GM12878 (cell line): ENCODE data around the gene CHRM4. TPM values are rescaled to one million over a fixed set of nuclear protein-coding genes. Genes with fewer than 3 reads are reported as not detected.
A peak's percentile ranks its signal among the peaks of the same experiment; 100 is the strongest.

Experiments used
- ATAC-seq: fragments of 200-7000 bp; cut with Tn5 transposase; 3 replicates; pipeline ENCODE4 v1.9.1; 2020; ENCODE audit warnings: mild to moderate bottlenecking, moderate library complexity
- BruUV-seq: library from RNA; stranded (reverse); fragments of 400-500 nt; replicated peaks from 2 replicates; lab custom pipeline; 2021; lab: Mats Ljungman, UMichigan
- CTCF ChIA-PET: fragments of 300-600 bp; sonication (Branson Sonifier 250); formaldehyde crosslinking; extraction: SDS; loops from one replicate; lab custom pipeline; 2021; ENCODE audit warnings: inconsistent platforms; lab: Yijun Ruan, JAX
- POLR2A ChIA-PET: fragments of 350-600 bp; formaldehyde crosslinking; extraction: SDS; loops from one replicate; lab custom pipeline; 2021; ENCODE audit warnings: inconsistent platforms; lab: Charles Lee
- RAD21 ChIA-PET: fragments of 300-600 bp; sonication (Branson Sonifier 250); formaldehyde crosslinking; loops from one replicate; lab custom pipeline; 2023; ENCODE audit warnings: antibody characterized with exemption; ENCODE audit not compliant: unreplicated experiment; lab: Charles Lee
- SMC1A ChIA-PET: fragments of 300-600 bp; sonication (Branson Sonifier 250); formaldehyde crosslinking; loops from one replicate; lab custom pipeline; 2023; ENCODE audit not compliant: unreplicated experiment, uncharacterized antibody; lab: Charles Lee
- DNase-seq: peaks from one replicate; pipeline ENCODE4 v3.0.0-alpha.2; 2011; ENCODE audit warnings: low read depth, low spot score
- FAIRE-seq: peaks from 3 replicates; lab custom pipeline; 2011; peaks lifted over from hg19 to GRCh38; lab: Jason Lieb, UNC
- H2AFZ ChIP-seq: 2 replicates; pipeline ENCODE4 v1.6.0; 2011; ENCODE audit warnings: low read depth, low read length, control low read depth; ENCODE audit not compliant: control insufficient read depth
- H3K27ac ChIP-seq: 2 replicates; pipeline ENCODE4 v1.5.1; 2011; ENCODE audit warnings: control low read depth; ENCODE audit not compliant: control insufficient read depth, insufficient read depth
- H3K27me3 ChIP-seq, 2 experiments: replicated peaks in 1 of 2; 2 replicates each; pipeline versions ENCODE4 v1.6.0 to v1.6.1; 2011; ENCODE audit warnings: low read length in 1 of 2; ENCODE audit not compliant: control insufficient read depth in 2 of 2, insufficient read depth in 2 of 2
- H3K36me3 ChIP-seq, 2 experiments: 2 replicates each; pipeline ENCODE4 v1.5.1; 2011; ENCODE audit warnings: low read length in 1 of 2; ENCODE audit not compliant: control insufficient read depth in 2 of 2, insufficient read depth in 2 of 2
- H3K4me1 ChIP-seq: 2 replicates; pipeline ENCODE4 v1.6.1; 2011; ENCODE audit warnings: mild to moderate bottlenecking, low read length, moderate library complexity, mixed read lengths; ENCODE audit not compliant: control insufficient read depth, insufficient read depth
- H3K4me2 ChIP-seq: 2 replicates; pipeline ENCODE4 v1.6.0; 2011; ENCODE audit warnings: control low read depth; ENCODE audit not compliant: control insufficient read depth, insufficient read depth
- H3K4me3 ChIP-seq: fragments of 200-600 bp; sonication (generic); 2 replicates; pipeline ENCODE4 v1.5.1; 2016
- H3K79me2 ChIP-seq: 2 replicates; pipeline ENCODE4 v1.6.0; 2011; ENCODE audit warnings: low read length; ENCODE audit not compliant: control insufficient read depth, insufficient read depth
- H3K9ac ChIP-seq: 2 replicates; pipeline ENCODE4 v1.8.0; 2011; ENCODE audit warnings: low read length, control low read depth, mixed read lengths; ENCODE audit not compliant: control insufficient read depth, insufficient read depth
- H3K9me3 ChIP-seq: replicated peaks from 3 replicates; pipeline ENCODE4 v1.5.1; 2011; ENCODE audit warnings: mild to moderate bottlenecking, low read length; ENCODE audit not compliant: control insufficient read depth, insufficient read depth
- H4K20me1 ChIP-seq: 2 replicates; pipeline ENCODE4 v1.6.0; 2011; ENCODE audit not compliant: control insufficient read depth, insufficient read depth
- CHD4 ChIP-seq: fragments of 200-600 bp; sonication (generic); IDR thresholded peaks from 2 replicates; pipeline ENCODE4 v1.6.1; 2016; ENCODE audit warnings: mild to moderate bottlenecking
- CREM ChIP-seq: IDR thresholded peaks from 2 replicates; pipeline ENCODE4 v1.6.1; 2014; ENCODE audit warnings: antibody characterized with exemption, low read depth
- EED ChIP-seq: sonication (generic); IDR thresholded peaks from 2 replicates; pipeline ENCODE4 v1.6.1; 2016; ENCODE audit warnings: antibody characterized with exemption, low read depth
- EGR1 ChIP-seq, 2 experiments: IDR thresholded peaks; 1 replicate in 1 of 2; 2 replicates in 1 of 2; pipeline ENCODE4 v1.6.1; 2011 to 2012; ENCODE audit warnings: low read depth in 2 of 2, low read length in 2 of 2, borderline replicate concordance in 1 of 2, mild to moderate bottlenecking in 1 of 2, moderate library complexity in 1 of 2
- GABPA ChIP-seq: IDR thresholded peaks from 2 replicates; pipeline ENCODE4 v1.6.1; 2014; ENCODE audit warnings: antibody characterized with exemption, low read depth, mild to moderate bottlenecking, inconsistent platforms
- MYB ChIP-seq: fragments of 150-350 bp; IDR thresholded peaks from 2 replicates; pipeline ENCODE4 v1.6.1; 2014; ENCODE audit warnings: mild to moderate bottlenecking, low read depth, low read length, borderline replicate concordance
- MYC ChIP-seq: IDR thresholded peaks from 2 replicates; pipeline ENCODE4 v1.6.1; 2011; ENCODE audit warnings: mild to moderate bottlenecking, low read length, moderate library complexity, inconsistent platforms; ENCODE audit not compliant: insufficient read depth, insufficient replicate concordance, insufficient read length, severe bottlenecking
- NR2C2 ChIP-seq: IDR thresholded peaks from 2 replicates; pipeline ENCODE4 v1.6.1; 2011; ENCODE audit warnings: borderline replicate concordance, low read depth; ENCODE audit not compliant: control insufficient read depth, insufficient read length
- PAX8 ChIP-seq: fragments of 450-650 bp; IDR thresholded peaks from 2 replicates; pipeline ENCODE4 v1.6.1; 2017; ENCODE audit warnings: mild to moderate bottlenecking, moderate library complexity
- SMARCA5 ChIP-seq: fragments of 450-650 bp; IDR thresholded peaks from 2 replicates; pipeline ENCODE4 v1.6.1; 2017; ENCODE audit warnings: mild to moderate bottlenecking
- SMC3 ChIP-seq: IDR thresholded peaks from 2 replicates; pipeline ENCODE4 v1.6.1; 2011; ENCODE audit warnings: low read length, improper control_type of control experiment, borderline replicate concordance
- ZNF24 ChIP-seq: fragments of 450-650 bp; IDR thresholded peaks from 2 replicates; pipeline ENCODE4 v1.6.1; 2017; ENCODE audit warnings: antibody characterized with exemption, mild to moderate bottlenecking
- WGBS: methylation state at CpG from one replicate; pipeline ENCODE4 v1.1.6; 2016; ENCODE audit warnings: low lambda C conversion rate; ENCODE audit not compliant: insufficient replicate concordance, insufficient coverage; ENCODE audit errors: missing lambda C conversion rate; 5-methylcytosine and 5-hydroxymethylcytosine counted together
- in situ Hi-C: fragments of 300-500 bp; cut with MboI; formaldehyde crosslinking; loops from 9 replicates; pipeline ENCODE4 v1.14.3; 2018; ENCODE audit warnings: mixed read lengths
- intact Hi-C: fragments of 100-400 bp; cut with micrococcal nuclease; formaldehyde crosslinking; loops from one replicate; pipeline ENCODE4 v1.14.2; 2022; ENCODE audit not compliant: unreplicated experiment
- polyA plus RNA-seq, 11 experiments: library from polyadenylated mRNA; depleted of rRNA in 4 of 11; unstranded in 6 of 11; stranded (reverse) in 5 of 11; fragments of >200 nt; fragmentation: Nextera tagmentation in 4 of 11; fragmentation: Illumina TruSeq in 1 of 11; extraction: Ambion mirVana in 4 of 11; extraction: Trizol in 1 of 11; gene quantifications; 1 replicate in 1 of 11; 2 replicates in 10 of 11; pipeline versions ENCODE4 v1.2.1 to v1.2.3, GENCODE V29; 2011 to 2016; ENCODE audit warnings: inconsistent platforms in 2 of 11, missing spikeins in 2 of 11, low read depth in 1 of 11
- total RNA-seq, 4 experiments: library from RNA; depleted of rRNA in 3 of 4; stranded (reverse); fragments of >200 nt in 3 of 4; fragmentation: Illumina TruSeq in 1 of 4; extraction: Trizol in 1 of 4; gene quantifications; 2 replicates each; pipeline versions ENCODE4 v1.2.1 to v1.2.3, GENCODE V29; 2013 to 2021
- TF ChIP-seq, protein P1 (sequence below): fragments of 450-650 bp; IDR thresholded peaks from 2 replicates; pipeline ENCODE4 v1.6.1; 2017; ENCODE audit warnings: mild to moderate bottlenecking, moderate library complexity
- TF ChIP-seq, protein P2 (sequence below): fragments of 450-650 bp; IDR thresholded peaks from 2 replicates; pipeline ENCODE4 v1.6.1; 2018; ENCODE audit warnings: mild to moderate bottlenecking, low read depth, moderate library complexity; ENCODE audit not compliant: partially characterized antibody

CHRM4 gene
- total and polyA plus RNA-seq, 10 of the 15 experiments (the other 5 are each of a cell fraction or from before 2014, with no cell fraction given): 0.12 to 0.23 (median 0.13) TPM; not detected in 7

- in situ Hi-C loops: loop anchor here (10.0 kb wide), 1 partner anchor 144 kb away; no protein-coding TSS in a partner anchor
- WGBS: 4% methylated on average over 18 of the region's 31 CpGs
- no peaks in the 10 kb centered on the region for H3K79me2 ChIP-seq
- ATAC-seq: no peak
- no peak overlapping the region for H3K4me3 ChIP-seq
- no TSS peak for BruUV-seq
- ChIA-PET CTCF (interaction anchor here (0.8 to 6.7 kb wide), 6 partner anchors 14 to 157 kb away, joined by 3 to 94 read pairs (median 4); no protein-coding TSS in a partner anchor), RAD21 (interaction anchor here (0.6 to 2.9 kb wide), 6 partner anchors 11 to 237 kb away, joined by 3 to 11 read pairs (median 4); no protein-coding TSS in a partner anchor), POLR2A (no interaction called here), SMC1A (interaction anchor here (4.9 kb wide), 1 partner anchor 99 kb away, joined by 24 read pairs; no protein-coding TSS in a partner anchor)
- DNase-seq: no peak
- H3K27me3 ChIP-seq: peaks cover 13 to 16% of the 10 kb centered on the region in 2 experiments
- no peak overlapping the region for H2AFZ ChIP-seq
- intact Hi-C loops: no loop called here
- H3K27ac ChIP-seq: no peak overlapping the region
- H3K36me3 ChIP-seq: peaks cover 0 to 4% of the 10 kb centered on the region in 2 experiments; a peak in 1 of 4 replicates
- peak overlapping the region; percentile 33; the same call in 1 of the 2 replicates for H3K4me2 ChIP-seq
- no peak for FAIRE-seq
- H3K9ac ChIP-seq: no peak overlapping the region
- H4K20me1 ChIP-seq: no peaks in the 10 kb centered on the region
- H3K9me3 ChIP-seq: no peaks in the 10 kb centered on the region
- peaks cover 6% of the 10 kb centered on the region for H3K4me1 ChIP-seq
- TF ChIP-seq, protein P1, sequence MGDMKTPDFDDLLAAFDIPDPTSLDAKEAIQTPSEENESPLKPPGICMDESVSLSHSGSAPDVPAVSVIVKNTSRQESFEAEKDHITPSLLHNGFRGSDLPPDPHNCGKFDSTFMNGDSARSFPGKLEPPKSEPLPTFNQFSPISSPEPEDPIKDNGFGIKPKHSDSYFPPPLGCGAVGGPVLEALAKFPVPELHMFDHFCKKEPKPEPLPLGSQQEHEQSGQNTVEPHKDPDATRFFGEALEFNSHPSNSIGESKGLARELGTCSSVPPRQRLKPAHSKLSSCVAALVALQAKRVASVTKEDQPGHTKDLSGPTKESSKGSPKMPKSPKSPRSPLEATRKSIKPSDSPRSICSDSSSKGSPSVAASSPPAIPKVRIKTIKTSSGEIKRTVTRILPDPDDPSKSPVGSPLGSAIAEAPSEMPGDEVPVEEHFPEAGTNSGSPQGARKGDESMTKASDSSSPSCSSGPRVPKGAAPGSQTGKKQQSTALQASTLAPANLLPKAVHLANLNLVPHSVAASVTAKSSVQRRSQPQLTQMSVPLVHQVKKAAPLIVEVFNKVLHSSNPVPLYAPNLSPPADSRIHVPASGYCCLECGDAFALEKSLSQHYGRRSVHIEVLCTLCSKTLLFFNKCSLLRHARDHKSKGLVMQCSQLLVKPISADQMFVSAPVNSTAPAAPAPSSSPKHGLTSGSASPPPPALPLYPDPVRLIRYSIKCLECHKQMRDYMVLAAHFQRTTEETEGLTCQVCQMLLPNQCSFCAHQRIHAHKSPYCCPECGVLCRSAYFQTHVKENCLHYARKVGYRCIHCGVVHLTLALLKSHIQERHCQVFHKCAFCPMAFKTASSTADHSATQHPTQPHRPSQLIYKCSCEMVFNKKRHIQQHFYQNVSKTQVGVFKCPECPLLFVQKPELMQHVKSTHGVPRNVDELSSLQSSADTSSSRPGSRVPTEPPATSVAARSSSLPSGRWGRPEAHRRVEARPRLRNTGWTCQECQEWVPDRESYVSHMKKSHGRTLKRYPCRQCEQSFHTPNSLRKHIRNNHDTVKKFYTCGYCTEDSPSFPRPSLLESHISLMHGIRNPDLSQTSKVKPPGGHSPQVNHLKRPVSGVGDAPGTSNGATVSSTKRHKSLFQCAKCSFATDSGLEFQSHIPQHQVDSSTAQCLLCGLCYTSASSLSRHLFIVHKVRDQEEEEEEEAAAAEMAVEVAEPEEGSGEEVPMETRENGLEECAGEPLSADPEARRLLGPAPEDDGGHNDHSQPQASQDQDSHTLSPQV: no peak
- no peak for TF ChIP-seq PAX8
- no peak for TF ChIP-seq ZNF24
- no peak for TF ChIP-seq EGR1 (IDR thresholded peaks at IDR 0.05; ENCODE audit: borderline replicate concordance in 1 of 2, low read depth in 2 of 2, low read length in 2 of 2)
- no peak for TF ChIP-seq CREM
- no peak for TF ChIP-seq MYC
- TF ChIP-seq GABPA: no peak
- no peak for TF ChIP-seq SMC3
- no peak for TF ChIP-seq MYB
- TF ChIP-seq CHD4: no peak
- no peak for TF ChIP-seq SMARCA5
- TF ChIP-seq, protein P2, sequence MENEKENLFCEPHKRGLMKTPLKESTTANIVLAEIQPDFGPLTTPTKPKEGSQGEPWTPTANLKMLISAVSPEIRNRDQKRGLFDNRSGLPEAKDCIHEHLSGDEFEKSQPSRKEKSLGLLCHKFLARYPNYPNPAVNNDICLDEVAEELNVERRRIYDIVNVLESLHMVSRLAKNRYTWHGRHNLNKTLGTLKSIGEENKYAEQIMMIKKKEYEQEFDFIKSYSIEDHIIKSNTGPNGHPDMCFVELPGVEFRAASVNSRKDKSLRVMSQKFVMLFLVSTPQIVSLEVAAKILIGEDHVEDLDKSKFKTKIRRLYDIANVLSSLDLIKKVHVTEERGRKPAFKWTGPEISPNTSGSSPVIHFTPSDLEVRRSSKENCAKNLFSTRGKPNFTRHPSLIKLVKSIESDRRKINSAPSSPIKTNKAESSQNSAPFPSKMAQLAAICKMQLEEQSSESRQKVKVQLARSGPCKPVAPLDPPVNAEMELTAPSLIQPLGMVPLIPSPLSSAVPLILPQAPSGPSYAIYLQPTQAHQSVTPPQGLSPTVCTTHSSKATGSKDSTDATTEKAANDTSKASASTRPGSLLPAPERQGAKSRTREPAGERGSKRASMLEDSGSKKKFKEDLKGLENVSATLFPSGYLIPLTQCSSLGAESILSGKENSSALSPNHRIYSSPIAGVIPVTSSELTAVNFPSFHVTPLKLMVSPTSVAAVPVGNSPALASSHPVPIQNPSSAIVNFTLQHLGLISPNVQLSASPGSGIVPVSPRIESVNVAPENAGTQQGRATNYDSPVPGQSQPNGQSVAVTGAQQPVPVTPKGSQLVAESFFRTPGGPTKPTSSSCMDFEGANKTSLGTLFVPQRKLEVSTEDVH: no peak
- TF ChIP-seq NR2C2: no peak
- no peak for TF ChIP-seq EED
These were observed 394 bp downstream of the CHRM4 start for GRCh38 chr11:46391186-46391577.
